Osteocyte (in vitro differentiated cells): ENCODE results near the gene PCARE. TPM values are rescaled to one million over a fixed set of nuclear protein-coding genes. Genes with fewer than 3 reads are reported as not detected.

Source experiments
- DNase-seq: peaks from one replicate; pipeline ENCODE4 v3.0.0; 2021; ENCODE audit warnings: mixed read lengths; ENCODE audit not compliant: unreplicated experiment; ENCODE audit errors: extremely low spot score
- H3K27ac Mint-ChIP-seq: one replicate; pipeline ENCODE4 v1.8.0; 2021; ENCODE audit warnings: mild to moderate bottlenecking, mixed read lengths; ENCODE audit not compliant: unreplicated experiment
- H3K27me3 Mint-ChIP-seq: one replicate; pipeline ENCODE4 v1.8.0; 2021; ENCODE audit warnings: mixed read lengths; ENCODE audit not compliant: unreplicated experiment
- H3K36me3 Mint-ChIP-seq: one replicate; pipeline ENCODE4 v1.8.0; 2021; ENCODE audit warnings: mixed read lengths; ENCODE audit not compliant: unreplicated experiment
- H3K4me1 Mint-ChIP-seq: one replicate; pipeline ENCODE4 v1.8.0; 2021; ENCODE audit warnings: mixed read lengths; ENCODE audit not compliant: unreplicated experiment
- H3K4me3 Mint-ChIP-seq: one replicate; pipeline ENCODE4 v1.8.0; 2021; ENCODE audit warnings: mild to moderate bottlenecking, moderate library complexity, mixed read lengths; ENCODE audit not compliant: unreplicated experiment
- H3K9me3 Mint-ChIP-seq: one replicate; pipeline ENCODE4 v1.8.0; 2021; ENCODE audit warnings: mixed read lengths; ENCODE audit not compliant: unreplicated experiment
- CTCF ChIP-seq: fragments of 200-600 bp; sonication (generic); IDR thresholded peaks from 2 replicates; pipeline ENCODE4 v1.5.0; 2021; ENCODE audit warnings: antibody characterized with exemption, mild to moderate bottlenecking, moderate library complexity
- total RNA-seq: library from RNA; stranded (reverse); gene quantifications from 2 replicates; pipeline ENCODE4 v1.2.1, GENCODE V29; 2021

PCARE gene
- total RNA-seq, 1 donor from 2014 or later, result not detected

DNA sequence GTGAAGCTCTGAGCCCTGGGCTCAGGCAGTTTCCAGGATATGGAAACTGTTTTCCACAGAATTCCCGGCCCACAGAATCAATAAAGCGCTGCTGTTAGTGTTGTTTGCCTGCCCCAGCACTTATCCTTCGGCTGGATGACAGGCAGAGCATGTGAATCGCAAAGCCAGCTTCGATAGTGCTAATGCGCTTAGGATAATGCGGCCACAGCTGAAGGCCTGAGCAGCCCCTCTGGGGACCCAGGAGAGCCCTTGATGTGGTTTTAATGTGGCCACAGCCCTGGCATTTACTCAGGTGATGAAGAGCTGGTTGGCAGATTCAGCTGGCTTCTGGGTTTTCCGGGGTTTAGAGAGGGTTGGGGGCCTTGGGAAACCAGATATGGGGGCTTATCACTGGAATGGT is 23.7 kb downstream of the PCARE start:
- H3K27me3 Mint-ChIP-seq, result peaks cover 13% of the 10 kb centered on the region
- DNase-seq, result no peak
- no peak overlapping the region for H3K27ac Mint-ChIP-seq
- H3K4me1 Mint-ChIP-seq, result peaks cover 5% of the 10 kb centered on the region
- H3K9me3 Mint-ChIP-seq, result no peaks in the 10 kb centered on the region
- no peak overlapping the region for H3K4me3 Mint-ChIP-seq
- H3K36me3 Mint-ChIP-seq, result no peaks in the 10 kb centered on the region
- TF ChIP-seq CTCF, result no peak

DNA sequence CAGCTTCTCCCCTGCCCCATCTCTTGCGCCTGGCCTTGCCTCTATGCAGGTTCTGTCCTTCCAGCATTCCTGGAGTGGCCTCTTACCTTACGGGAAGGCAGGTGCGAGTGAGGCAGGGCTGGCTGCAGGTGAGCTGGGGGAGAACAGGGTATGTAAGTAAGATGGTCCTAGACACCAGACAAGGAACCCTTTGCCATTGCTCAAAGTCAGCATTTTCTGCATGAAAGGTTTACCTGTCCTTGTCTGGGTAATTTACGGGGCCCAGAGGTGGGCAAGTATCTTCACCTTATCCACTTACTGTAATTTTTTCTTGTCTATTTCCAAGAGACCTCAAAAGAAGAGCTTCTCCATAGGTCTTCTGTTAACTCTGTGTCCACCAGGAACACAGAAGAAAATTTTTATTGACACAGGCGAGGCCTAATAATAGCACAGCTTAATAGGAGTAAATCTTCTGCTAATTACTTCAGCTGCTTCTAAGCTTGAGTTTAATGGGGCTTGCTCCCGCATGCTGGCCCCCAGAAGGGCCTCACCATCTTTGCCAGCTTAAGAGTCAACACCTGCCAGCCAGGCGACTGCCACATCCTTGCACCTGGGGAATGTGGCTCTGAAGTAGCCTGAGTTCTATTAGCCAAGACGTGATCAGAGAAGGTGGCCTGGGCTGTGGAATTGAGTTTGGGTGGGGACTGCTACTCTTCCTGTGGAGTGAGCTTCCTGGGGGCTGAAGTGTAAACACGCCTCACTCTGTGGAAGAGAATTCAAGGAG is 27.1 kb downstream of the PCARE start:
- no peak for DNase-seq

DNA sequence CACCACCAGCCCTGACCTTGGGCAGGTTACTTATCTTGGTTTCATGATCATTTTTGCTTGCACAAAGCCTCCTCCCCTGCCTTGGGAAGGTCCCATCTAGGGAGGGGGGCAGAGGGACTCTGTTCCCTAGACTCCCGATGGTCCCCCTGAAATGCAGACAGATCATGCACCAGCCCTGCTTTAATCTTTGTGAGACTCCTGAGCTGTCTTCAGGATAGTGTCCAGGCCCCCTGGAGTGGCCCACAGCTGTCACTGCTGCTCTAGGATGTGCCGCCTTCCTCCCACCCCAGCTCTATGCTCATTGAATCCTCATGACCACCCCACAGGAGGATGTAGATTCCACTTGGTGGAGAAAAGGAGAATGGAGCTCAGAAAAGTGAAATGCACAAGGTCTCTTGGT is 28.0 kb downstream of the PCARE start:
- Mint-ChIP-seq H3K27me3 (peaks cover 18% of the 10 kb centered on the region), H3K4me3 (no peak overlapping the region), H3K36me3 (no peaks in the 10 kb centered on the region), H3K27ac (no peak overlapping the region), H3K4me1 (peaks cover 6% of the 10 kb centered on the region), H3K9me3 (no peaks in the 10 kb centered on the region)
- DNase-seq, result no peak
- TF ChIP-seq CTCF, result no peak

More for the DNA sequence above, 27.1 kb downstream of the PCARE start:
- no peaks in the 10 kb centered on the region for H3K36me3 Mint-ChIP-seq
- no peak overlapping the region for H3K27ac Mint-ChIP-seq
- no peak overlapping the region for H3K4me3 Mint-ChIP-seq
- no peak for TF ChIP-seq CTCF
- H3K4me1 Mint-ChIP-seq, result peaks cover 5% of the 10 kb centered on the region
- peaks cover 18% of the 10 kb centered on the region for H3K27me3 Mint-ChIP-seq
- no peaks in the 10 kb centered on the region for H3K9me3 Mint-ChIP-seq

DNA sequence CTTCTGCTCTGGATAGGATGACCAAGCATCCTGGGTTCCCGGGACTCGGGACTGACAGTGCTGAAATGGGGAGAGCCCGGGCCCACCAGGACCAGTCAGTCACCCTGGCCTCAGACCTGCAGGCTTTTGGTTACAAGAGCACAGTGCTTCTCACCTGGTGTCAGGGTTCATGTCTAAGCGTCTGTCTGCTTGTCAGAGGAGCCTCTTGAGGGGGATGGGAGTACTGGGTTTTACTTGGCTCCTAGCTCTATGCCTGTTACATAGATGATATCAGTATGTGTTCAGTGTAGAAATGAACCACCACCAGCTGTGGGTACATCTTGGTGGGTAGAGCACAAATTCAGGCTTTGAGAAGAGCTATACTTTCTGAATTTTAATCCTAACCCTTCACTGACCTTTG is 29.9 kb downstream of the PCARE start:
- no peak for DNase-seq
- H3K4me3 Mint-ChIP-seq, result no peak overlapping the region
- H3K27me3 Mint-ChIP-seq, result peaks cover 14% of the 10 kb centered on the region
- no peak for TF ChIP-seq CTCF
- H3K4me1 Mint-ChIP-seq, result peaks cover 6% of the 10 kb centered on the region
- no peaks in the 10 kb centered on the region for H3K36me3 Mint-ChIP-seq
- H3K9me3 Mint-ChIP-seq, result no peaks in the 10 kb centered on the region
- H3K27ac Mint-ChIP-seq, result no peak overlapping the region

DNA sequence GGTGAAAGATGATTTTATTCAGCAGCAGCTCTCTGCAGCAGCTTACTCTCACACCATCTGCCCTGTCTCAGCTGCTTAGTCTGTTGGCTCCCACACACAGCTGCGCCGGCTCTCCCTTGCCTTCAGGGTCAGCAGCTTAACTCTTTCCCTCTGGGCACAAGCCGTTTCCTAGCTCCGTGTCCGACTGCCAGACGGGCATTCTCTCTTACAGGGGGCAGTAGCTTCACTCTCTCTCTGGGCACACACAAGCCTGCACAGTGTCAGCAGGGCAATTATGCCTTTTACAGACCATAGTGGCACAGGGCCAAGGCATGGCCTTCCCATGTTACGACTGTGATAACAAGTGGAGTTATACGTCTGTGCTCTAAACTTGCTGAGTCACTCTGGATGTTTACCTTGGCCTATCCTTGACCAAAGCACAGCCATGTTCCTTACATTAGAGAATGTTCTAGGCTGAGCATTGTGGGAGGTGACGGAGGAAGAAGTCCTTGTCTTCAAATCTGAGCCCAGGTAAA is 31.7 kb downstream of the PCARE start:
- DNase-seq, result no peak
- H3K4me1 Mint-ChIP-seq, result peaks cover 6% of the 10 kb centered on the region
- no peak for TF ChIP-seq CTCF
- H3K9me3 Mint-ChIP-seq, result no peaks in the 10 kb centered on the region
- H3K27ac Mint-ChIP-seq, result no peak overlapping the region
- H3K27me3 Mint-ChIP-seq, result peaks cover 14% of the 10 kb centered on the region
- H3K4me3 Mint-ChIP-seq, result no peak overlapping the region
- no peaks in the 10 kb centered on the region for H3K36me3 Mint-ChIP-seq
